Fibroblast of the conjunctiva (primary cell): ENCODE measurements around the gene CDC45.
"Not testable (repeated sequence)": the region's sequence is repeated elsewhere in the genome, so short reads cannot be mapped to it uniquely, and the experiment has no call there.

Source experiments
- DNase-seq: peaks from one replicate; pipeline ENCODE4 v3.0.0-alpha.2; 2010; ENCODE audit warnings: low read depth

The CDC45 gene

GRCh38 chr22:19479355-19480172, at the start of gene CDC45:
CDC45 (plus strand) TSS chr22:19479920; CDS start chr22:19479969, 49 bp downstream.
- peak; percentile 96 for DNase-seq

GRCh38 chr22:19429950-19430889, 49.5 kb upstream of the CDC45 start:
- DNase-seq, result peak; percentile 44

GRCh38 chr22:19430890-19431541, 48.7 kb upstream of the CDC45 start:
- no peak for DNase-seq

GRCh38 chr22:19431649-19432132, 48.0 kb upstream of the CDC45 start, which contains the start of gene HIRA:
HIRA (minus strand) TSS chr22:19431733; CDS start chr22:19431476, 257 bp downstream.
- DNase-seq, result peak; percentile 32

GRCh38 chr22:19432133-19432851, 47.4 kb upstream of the CDC45 start, which contains the start of gene MRPL40:
MRPL40 (plus strand) TSS chr22:19432545; CDS start chr22:19432555, 10 bp downstream.
- DNase-seq, result peak; percentile 89

GRCh38 chr22:19434401-19434800, 45.3 kb upstream of the CDC45 start:
- no peak for DNase-seq

GRCh38 chr22:19434829-19435580, 44.7 kb upstream of the CDC45 start:
- no peak for DNase-seq

- not testable (repeated sequence) for DNase-seq
Measured at GRCh38 chr22:19436444-19437161, 43.1 kb upstream of the CDC45 start.

GRCh38 chr22:19438298-19438697, 41.4 kb upstream of the CDC45 start:
- DNase-seq, result no peak

- DNase-seq, result no peak
Measured at GRCh38 chr22:19440411-19441195, 39.1 kb upstream of the CDC45 start.

GRCh38 chr22:19442166-19442565, 37.6 kb upstream of the CDC45 start:
- no peak for DNase-seq

GRCh38 chr22:19443544-19444211, 36.0 kb upstream of the CDC45 start:
- DNase-seq, result no peak

GRCh38 chr22:19445279-19445982, 34.3 kb upstream of the CDC45 start:
- DNase-seq, result not testable (repeated sequence)

- no peak for DNase-seq
Measured at GRCh38 chr22:19446603-19447329, 33.0 kb upstream of the CDC45 start.

GRCh38 chr22:19447330-19448075, 32.2 kb upstream of the CDC45 start, which contains the start of gene C22orf39:
C22orf39 (minus strand) TSS chr22:19447711; CDS start chr22:19447688, 23 bp downstream.
- DNase-seq, result peak; percentile 91

- peak; percentile 62 for DNase-seq
Measured at GRCh38 chr22:19448076-19448607, 31.6 kb upstream of the CDC45 start.
